Measurements from ENCODE around the gene MARS1. TPM values are rescaled to one million over a fixed set of nuclear protein-coding genes. Genes with fewer than 3 reads are reported as not detected.
A peak's percentile ranks its signal among the peaks of the same experiment; 100 is the strongest.

The MARS1 gene
- total RNA-seq, 1 experiment from 2014 or later = 291 TPM

DNA sequence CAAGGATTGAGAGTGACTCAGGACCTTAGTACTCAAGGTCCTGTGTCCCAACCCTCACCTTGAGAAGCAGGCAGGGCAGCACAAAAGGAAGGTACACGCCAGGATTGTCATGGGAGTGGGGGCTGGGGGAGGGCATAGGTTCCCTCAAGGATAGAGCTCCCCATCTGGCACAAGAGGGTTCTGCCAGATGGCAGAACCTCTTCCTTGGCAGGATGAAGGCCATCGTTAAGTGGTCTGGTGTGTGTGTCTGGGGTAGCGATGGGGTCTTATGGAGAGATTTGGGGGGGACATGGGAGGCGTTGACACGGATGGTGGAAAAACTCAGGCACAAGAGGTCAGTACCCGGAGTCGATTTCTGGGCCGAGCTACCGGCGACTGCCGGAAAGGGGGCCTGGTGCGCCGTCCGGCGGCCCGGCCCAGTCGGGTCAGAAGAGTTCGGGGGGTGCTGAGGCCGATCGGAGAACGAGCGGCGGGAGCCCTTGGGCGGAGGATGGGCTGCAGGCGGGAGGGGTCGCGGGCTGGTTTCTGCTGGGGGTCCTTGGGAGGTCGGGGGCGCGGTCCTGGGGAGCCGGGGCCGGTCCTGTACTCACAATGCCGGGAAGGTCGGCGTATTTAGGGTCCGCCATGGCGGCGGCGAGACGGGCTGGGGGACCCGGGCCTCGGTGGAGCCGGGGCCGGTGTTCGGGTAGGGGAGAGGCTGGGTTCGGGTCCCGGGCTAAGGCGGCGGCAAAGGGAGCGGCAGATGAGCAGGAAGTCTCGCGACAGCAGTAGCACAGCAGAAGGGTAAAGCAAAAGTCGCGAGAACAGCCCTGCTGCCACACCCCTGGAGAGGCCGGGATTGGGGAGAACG is 58.8 kb downstream of the MARS1 start, which contains the start of gene DCTN2:
TSS of gene DCTN2 (minus strand) at position 755 of the 850 bp plus-strand sequence. CDS start at position 626, 129 bp downstream.
- DNase-seq (ENCODE audit: low read depth, low spot score) = peak; percentile 93
- Histone ChIP-seq H3K27me3 (ENCODE audit: control insufficient read depth, insufficient read depth, low read length) (no peaks in the 10 kb centered on the region), H3K4me3 (ENCODE audit: low read depth in 2 of 2, low read length in 2 of 2) (peak within 1 kb of the TSS; percentile 88 to 98), H3K9me3 (ENCODE audit: control insufficient read depth, insufficient read depth, low read depth, low read length) (no peaks in the 10 kb centered on the region), H3K4me1 (ENCODE audit: control insufficient read depth, insufficient read depth, low read length) (peaks cover 20% of the 10 kb centered on the region), H3K36me3 (ENCODE audit: control insufficient read depth, insufficient read depth, low read length) (peaks cover 4% of the 10 kb centered on the region; the same call in 1 of the 2 replicates), H3K27ac (ENCODE audit: low read length) (peak within 1 kb of the TSS; percentile 92)
- TF ChIP-seq, protein P1, sequence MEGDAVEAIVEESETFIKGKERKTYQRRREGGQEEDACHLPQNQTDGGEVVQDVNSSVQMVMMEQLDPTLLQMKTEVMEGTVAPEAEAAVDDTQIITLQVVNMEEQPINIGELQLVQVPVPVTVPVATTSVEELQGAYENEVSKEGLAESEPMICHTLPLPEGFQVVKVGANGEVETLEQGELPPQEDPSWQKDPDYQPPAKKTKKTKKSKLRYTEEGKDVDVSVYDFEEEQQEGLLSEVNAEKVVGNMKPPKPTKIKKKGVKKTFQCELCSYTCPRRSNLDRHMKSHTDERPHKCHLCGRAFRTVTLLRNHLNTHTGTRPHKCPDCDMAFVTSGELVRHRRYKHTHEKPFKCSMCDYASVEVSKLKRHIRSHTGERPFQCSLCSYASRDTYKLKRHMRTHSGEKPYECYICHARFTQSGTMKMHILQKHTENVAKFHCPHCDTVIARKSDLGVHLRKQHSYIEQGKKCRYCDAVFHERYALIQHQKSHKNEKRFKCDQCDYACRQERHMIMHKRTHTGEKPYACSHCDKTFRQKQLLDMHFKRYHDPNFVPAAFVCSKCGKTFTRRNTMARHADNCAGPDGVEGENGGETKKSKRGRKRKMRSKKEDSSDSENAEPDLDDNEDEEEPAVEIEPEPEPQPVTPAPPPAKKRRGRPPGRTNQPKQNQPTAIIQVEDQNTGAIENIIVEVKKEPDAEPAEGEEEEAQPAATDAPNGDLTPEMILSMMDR (IDR thresholded peaks at IDR 0.05) = no peak
- TF ChIP-seq SIN3A (IDR thresholded peaks at IDR 0.05; ENCODE audit: borderline replicate concordance, insufficient read depth, low read depth, low read length) = peak; percentile 51; the same call in 1 of the 2 replicates
- peak; percentile 66 for TF ChIP-seq TCF7L2 (IDR thresholded peaks at IDR 0.05; ENCODE audit: low read depth, low read length)
- peak; percentile 80 for TF ChIP-seq POLR2AphosphoS5 (IDR thresholded peaks at IDR 0.05; ENCODE audit: low read depth, low read length)
- TF ChIP-seq, protein P2, sequence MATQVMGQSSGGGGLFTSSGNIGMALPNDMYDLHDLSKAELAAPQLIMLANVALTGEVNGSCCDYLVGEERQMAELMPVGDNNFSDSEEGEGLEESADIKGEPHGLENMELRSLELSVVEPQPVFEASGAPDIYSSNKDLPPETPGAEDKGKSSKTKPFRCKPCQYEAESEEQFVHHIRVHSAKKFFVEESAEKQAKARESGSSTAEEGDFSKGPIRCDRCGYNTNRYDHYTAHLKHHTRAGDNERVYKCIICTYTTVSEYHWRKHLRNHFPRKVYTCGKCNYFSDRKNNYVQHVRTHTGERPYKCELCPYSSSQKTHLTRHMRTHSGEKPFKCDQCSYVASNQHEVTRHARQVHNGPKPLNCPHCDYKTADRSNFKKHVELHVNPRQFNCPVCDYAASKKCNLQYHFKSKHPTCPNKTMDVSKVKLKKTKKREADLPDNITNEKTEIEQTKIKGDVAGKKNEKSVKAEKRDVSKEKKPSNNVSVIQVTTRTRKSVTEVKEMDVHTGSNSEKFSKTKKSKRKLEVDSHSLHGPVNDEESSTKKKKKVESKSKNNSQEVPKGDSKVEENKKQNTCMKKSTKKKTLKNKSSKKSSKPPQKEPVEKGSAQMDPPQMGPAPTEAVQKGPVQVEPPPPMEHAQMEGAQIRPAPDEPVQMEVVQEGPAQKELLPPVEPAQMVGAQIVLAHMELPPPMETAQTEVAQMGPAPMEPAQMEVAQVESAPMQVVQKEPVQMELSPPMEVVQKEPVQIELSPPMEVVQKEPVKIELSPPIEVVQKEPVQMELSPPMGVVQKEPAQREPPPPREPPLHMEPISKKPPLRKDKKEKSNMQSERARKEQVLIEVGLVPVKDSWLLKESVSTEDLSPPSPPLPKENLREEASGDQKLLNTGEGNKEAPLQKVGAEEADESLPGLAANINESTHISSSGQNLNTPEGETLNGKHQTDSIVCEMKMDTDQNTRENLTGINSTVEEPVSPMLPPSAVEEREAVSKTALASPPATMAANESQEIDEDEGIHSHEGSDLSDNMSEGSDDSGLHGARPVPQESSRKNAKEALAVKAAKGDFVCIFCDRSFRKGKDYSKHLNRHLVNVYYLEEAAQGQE (IDR thresholded peaks at IDR 0.05; ENCODE audit: insufficient read depth in 1 of 2, low read depth in 2 of 2, low read length in 1 of 2) = no peak
- intact Hi-C loops (cut with micrococcal nuclease; ENCODE audit: unreplicated experiment) (no loop called here), in situ Hi-C loops (cut with HindIII; ENCODE audit: low pct_unique_long_range_greater_than_20kb, low sequenced_read_pairs) (no loop called here)
- ATAC-seq = peak; percentile 99
- BruUV-seq (replicated peaks) = no TSS peak
- ChIA-PET CTCF (interaction anchor here (0.7 kb wide), 1 partner anchor 545 kb away, joined by 4 read pairs; no protein-coding TSS in a partner anchor), POLR2A (interaction anchor here (0.7 kb wide), 1 partner anchor 20 kb away, joined by 3 read pairs; no protein-coding TSS in a partner anchor)

DNA sequence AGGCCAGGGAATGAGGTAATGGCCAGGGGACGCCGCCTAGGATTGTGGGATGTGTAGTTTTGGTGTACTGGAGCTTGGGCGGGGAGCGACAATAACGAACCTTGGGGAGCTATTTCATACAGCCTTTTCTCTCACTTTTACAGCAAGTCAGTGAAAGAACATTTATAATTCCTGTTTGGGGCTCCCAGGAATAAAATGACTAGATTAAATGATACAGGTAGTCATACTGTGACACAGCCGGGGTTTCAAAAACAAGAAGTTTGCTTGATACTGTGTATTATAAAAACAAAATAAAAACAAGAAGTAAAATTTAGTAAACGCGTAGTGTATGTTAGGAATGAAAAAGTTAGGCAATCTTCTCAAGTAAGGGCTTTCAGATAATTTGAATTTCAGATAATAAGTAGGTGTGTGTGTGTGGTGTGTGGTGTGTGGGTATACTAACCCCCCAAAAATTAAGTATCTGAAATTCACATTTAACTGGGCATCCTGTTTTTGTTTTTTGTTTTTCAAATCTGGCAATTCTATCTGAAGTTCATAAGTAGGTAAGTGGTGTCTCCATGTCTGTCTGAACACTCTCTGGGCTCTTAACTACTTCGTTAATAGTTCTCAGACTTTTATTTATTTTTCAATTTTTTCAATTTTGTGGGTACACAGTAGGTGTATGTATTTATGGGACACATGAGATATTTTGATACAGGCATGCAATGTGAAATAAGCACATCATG is 59.6 kb downstream of the MARS1 start:
- TF ChIP-seq TCF7L2 (IDR thresholded peaks at IDR 0.05; ENCODE audit: low read depth, low read length) (no peak), SIN3A (IDR thresholded peaks at IDR 0.05; ENCODE audit: borderline replicate concordance, insufficient read depth, low read depth, low read length) (no peak), POLR2AphosphoS5 (IDR thresholded peaks at IDR 0.05; ENCODE audit: low read depth, low read length) (no peak)
- TF ChIP-seq, protein P1 (IDR thresholded peaks at IDR 0.05) = no peak
- TF ChIP-seq, protein P2 (IDR thresholded peaks at IDR 0.05; ENCODE audit: insufficient read depth in 1 of 2, low read depth in 2 of 2, low read length in 1 of 2) = no peak
- peaks cover 4% of the 10 kb centered on the region; the same call in 1 of the 2 replicates for H3K36me3 ChIP-seq (ENCODE audit: control insufficient read depth, insufficient read depth, low read length)
- in situ Hi-C loops (cut with HindIII; ENCODE audit: low pct_unique_long_range_greater_than_20kb, low sequenced_read_pairs) (no loop called here), intact Hi-C loops (cut with micrococcal nuclease; ENCODE audit: unreplicated experiment) (no loop called here)
- no peak for DNase-seq (ENCODE audit: low read depth, low spot score)
- no TSS peak for BruUV-seq (replicated peaks)
- ChIA-PET CTCF (no interaction called here), POLR2A (no interaction called here)
- no peaks in the 10 kb centered on the region for H3K9me3 ChIP-seq (ENCODE audit: control insufficient read depth, insufficient read depth, low read depth, low read length)
- no peaks in the 10 kb centered on the region for H3K27me3 ChIP-seq (ENCODE audit: control insufficient read depth, insufficient read depth, low read length)
- peaks cover 20% of the 10 kb centered on the region for H3K4me1 ChIP-seq (ENCODE audit: control insufficient read depth, insufficient read depth, low read length)
- no peak for ATAC-seq
- H3K27ac ChIP-seq (ENCODE audit: low read length) = peak overlapping the region; percentile 58
- peak overlapping the region; percentile 88 to 98 for H3K4me3 ChIP-seq (ENCODE audit: low read depth in 2 of 2, low read length in 2 of 2)
